ENCODE data around the gene SMARCAL1.
A peak's percentile ranks its signal among the peaks of the same experiment; 100 is the strongest.

SMARCAL1 gene

DNA sequence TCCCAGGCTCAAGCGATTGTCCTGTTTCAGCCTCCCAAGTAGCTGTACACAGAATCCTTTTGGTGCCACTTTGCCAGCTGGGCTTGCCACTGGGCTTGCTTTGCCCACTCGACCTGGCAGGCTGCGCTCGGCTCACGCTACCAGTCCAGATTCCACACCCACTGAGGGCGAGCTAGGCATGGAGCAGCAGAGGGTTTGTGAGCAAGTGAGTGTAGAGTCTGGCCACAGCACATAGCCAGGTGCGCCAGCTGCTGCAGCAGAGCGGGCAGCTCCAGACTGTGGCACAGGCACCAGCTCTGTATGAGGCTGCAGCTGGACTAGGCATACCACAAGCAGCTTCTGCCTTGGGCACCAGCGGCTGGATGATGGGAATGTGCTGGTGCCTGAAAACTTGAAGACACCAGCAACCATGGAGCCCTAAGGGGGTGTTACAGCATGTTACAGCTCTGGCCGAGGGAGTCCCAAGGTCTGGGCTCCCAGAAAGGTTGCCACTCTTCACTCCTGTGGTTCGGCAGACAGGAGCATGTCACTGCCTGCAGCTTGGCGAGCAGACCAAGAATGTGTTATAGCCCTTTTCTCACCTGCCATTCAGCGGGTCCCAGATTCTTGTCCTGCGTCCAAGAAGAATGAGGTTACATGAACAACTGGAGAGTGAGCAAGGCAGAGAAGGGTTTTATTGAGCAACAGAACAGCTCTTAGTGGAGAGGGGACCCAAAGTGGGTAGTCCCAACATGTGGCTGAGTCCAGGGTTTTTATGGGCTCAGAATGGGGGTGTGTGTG, 12.9 kb downstream of the SMARCAL1 start:
- DNase-seq (no peak), ATAC-seq (replicated peaks) (no peak)
- H3K4me3 Mint-ChIP-seq: no peak overlapping the region
- no peak overlapping the region for H3K27ac Mint-ChIP-seq
- peaks cover 60% of the 10 kb centered on the region for H3K36me3 Mint-ChIP-seq (ENCODE audit: insufficient read depth)
- no peaks in the 10 kb centered on the region for H3K27me3 Mint-ChIP-seq
- H3K9me3 Mint-ChIP-seq: no peaks in the 10 kb centered on the region
- H3K4me1 Mint-ChIP-seq (ENCODE audit: low read depth in 2 of 2): peaks cover 2% of the 10 kb centered on the region in 2 donors

DNA sequence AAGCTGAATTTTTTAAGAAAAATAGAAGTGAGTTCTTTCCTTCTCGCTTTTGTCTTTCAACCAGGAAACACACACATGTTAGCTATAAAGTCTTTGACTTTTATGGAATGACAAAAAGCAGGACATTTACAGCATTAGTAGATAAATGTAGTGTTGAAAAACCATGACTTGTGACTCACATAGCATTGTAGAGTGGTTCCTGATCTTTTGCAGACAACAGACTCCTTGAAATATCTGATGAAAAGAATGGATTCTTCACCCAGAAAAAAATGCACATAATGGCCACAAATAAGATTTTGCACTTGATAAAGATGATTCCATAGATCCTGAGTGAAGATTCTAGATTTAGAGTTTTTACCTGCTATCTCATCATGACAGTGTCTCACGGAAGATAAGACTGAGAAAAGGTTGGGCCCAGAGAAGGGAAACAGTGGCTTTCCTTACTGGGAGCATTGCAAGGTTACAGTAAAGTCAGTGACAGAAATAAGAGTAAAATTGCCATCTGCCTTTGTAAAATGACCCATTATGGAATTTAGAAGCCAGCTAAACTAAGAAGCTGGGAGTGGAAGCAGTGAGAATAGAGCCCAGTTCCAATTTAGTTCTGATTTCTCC, 14.0 kb downstream of the SMARCAL1 start:
- Mint-ChIP-seq H3K9me3 (no peaks in the 10 kb centered on the region), H3K4me3 (no peak overlapping the region), H3K36me3 (ENCODE audit: insufficient read depth) (peaks cover 54% of the 10 kb centered on the region), H3K27me3 (no peaks in the 10 kb centered on the region), H3K27ac (no peak overlapping the region), H3K4me1 (ENCODE audit: low read depth in 2 of 2) (no peaks in the 10 kb centered on the region)
- DNase-seq (no peak), ATAC-seq (replicated peaks) (no peak)

DNA sequence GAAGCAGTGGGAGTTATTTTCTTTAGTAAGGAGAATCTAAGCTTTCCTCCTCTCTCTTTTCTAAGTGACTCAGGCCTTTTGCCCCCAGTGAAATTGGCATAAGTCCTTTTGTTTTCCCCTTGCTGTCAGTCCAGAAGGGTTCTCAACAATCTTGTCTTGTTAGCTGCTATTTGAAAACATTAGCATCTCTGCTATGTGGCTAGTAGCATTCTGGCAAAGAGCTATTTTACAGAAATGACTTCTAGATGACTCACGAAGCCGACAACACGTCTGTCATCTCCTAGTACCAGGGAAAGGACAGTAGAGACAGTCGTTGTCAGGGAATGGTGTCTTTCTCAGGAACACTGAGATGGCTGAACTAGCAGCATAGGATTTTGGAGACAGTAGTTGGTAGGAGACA, 14.7 kb downstream of the SMARCAL1 start:
- H3K9me3 Mint-ChIP-seq: no peaks in the 10 kb centered on the region
- no peak for DNase-seq
- peaks cover 55% of the 10 kb centered on the region for H3K36me3 Mint-ChIP-seq (ENCODE audit: insufficient read depth)
- H3K4me1 Mint-ChIP-seq (ENCODE audit: low read depth in 2 of 2): no peaks in the 10 kb centered on the region
- no peak for ATAC-seq (replicated peaks)
- no peak overlapping the region for H3K4me3 Mint-ChIP-seq
- no peak overlapping the region for H3K27ac Mint-ChIP-seq
- no peaks in the 10 kb centered on the region for H3K27me3 Mint-ChIP-seq

DNA sequence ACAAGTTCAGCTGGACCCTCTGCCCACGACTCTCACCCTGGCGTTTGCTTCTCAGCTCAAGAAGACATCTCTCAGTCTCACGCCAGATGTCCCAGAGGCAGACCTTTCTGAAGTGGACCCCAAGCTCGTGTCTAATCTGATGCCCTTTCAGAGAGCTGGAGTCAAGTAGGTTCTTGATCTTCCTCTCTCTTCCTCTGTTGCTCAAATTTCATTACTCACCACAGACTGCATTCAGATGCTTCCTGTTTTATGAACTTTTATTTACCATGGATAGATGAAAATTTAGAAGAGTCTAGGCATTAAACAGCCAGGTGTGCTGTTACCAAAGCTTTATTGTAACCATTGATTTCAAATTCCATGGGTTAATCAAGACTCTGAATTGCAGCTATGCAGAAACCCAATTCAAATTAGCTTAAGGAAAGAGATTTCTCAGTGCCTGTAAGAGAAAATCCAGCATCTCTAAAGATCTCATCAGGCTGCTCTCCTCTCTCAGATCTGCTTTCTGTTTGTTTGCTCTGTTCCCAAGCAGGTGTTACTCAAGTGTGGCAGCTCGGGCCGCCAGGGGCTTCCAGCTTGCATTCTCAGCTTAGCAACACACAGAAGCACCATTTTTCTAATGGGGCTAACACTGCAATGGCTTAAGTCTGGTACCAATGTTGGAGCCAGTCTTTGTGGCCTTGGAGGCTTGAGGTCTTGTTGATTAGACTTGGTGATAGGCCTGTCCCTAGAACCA, 16.5 kb downstream of the SMARCAL1 start:
- Mint-ChIP-seq H3K4me1 (ENCODE audit: low read depth in 2 of 2) (no peaks in the 10 kb centered on the region), H3K4me3 (no peak overlapping the region), H3K27ac (no peak overlapping the region), H3K36me3 (ENCODE audit: insufficient read depth) (peaks cover 67% of the 10 kb centered on the region), H3K27me3 (no peaks in the 10 kb centered on the region), H3K9me3 (no peaks in the 10 kb centered on the region)
- ATAC-seq (replicated peaks) (no peak), DNase-seq (no peak)

DNA sequence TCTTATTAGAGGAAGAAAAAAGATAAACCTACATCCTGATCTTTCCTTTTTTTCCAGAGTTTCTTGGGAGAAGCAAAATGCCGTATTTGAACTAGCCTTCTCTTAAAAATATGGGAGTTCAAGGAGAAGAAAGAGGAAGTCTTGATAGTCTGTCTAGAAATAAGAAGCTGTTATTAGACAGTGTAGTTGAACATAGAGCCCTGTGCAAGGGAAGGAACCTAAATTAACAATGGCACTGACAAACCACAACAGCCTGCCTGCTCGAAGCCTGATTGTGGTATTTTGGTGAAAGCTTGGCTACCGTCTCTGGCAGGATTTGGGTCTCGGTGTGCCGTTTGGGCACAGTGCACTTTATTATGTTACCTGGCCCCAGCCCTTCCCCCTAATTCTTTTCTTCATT, 17.1 kb downstream of the SMARCAL1 start:
- ATAC-seq (replicated peaks): no peak
- H3K9me3 Mint-ChIP-seq: no peaks in the 10 kb centered on the region
- peaks cover 66% of the 10 kb centered on the region for H3K36me3 Mint-ChIP-seq (ENCODE audit: insufficient read depth)
- H3K4me3 Mint-ChIP-seq: no peak overlapping the region
- H3K27ac Mint-ChIP-seq: peak overlapping the region in 1 of 2 donors; percentile 7
- no peak for DNase-seq
- H3K27me3 Mint-ChIP-seq: no peaks in the 10 kb centered on the region
- H3K4me1 Mint-ChIP-seq (ENCODE audit: low read depth in 2 of 2): no peaks in the 10 kb centered on the region

DNA sequence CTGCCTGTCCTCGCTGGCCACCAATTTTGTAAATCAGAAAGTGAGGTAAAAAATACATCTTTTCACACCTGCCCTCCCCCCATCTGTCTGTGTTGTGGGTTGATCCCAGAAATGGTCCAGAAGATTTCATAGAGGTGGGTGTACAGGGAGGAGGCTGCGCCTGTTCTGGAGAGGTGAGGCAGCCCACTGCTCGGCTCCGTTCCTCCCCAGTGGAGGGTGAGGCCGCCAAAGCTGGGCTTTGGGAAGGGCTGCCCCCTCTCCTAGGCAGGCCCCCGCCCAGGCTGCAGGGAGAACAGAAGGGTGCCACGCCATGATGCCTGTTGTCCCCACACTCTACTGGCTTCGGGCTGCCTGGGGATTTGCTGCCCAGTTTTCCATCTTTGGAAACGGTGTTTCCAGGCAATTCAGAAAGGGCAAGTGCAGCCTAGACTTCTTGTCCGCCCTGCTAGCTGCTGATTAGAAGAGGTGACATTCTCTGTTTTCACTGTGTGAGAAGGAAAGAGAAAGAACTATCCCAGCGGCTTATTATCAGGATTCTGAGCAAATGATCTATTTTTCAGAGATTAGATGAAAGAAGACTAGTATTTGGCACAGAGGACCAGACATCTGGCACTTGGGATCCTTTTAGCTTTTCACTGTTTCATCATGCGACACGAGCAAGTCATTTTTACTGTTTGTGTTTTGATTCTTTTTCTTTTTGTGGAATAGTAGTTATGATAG, 18.7 kb downstream of the SMARCAL1 start:
- no peaks in the 10 kb centered on the region for H3K27me3 Mint-ChIP-seq
- ATAC-seq (replicated peaks): no peak
- H3K36me3 Mint-ChIP-seq (ENCODE audit: insufficient read depth): peaks cover 65% of the 10 kb centered on the region
- peak overlapping the region in 1 of 2 donors; percentile 46 for H3K27ac Mint-ChIP-seq
- DNase-seq: no peak
- H3K4me3 Mint-ChIP-seq: no peak overlapping the region
- no peaks in the 10 kb centered on the region for H3K9me3 Mint-ChIP-seq
- H3K4me1 Mint-ChIP-seq (ENCODE audit: low read depth in 2 of 2): no peaks in the 10 kb centered on the region

DNA sequence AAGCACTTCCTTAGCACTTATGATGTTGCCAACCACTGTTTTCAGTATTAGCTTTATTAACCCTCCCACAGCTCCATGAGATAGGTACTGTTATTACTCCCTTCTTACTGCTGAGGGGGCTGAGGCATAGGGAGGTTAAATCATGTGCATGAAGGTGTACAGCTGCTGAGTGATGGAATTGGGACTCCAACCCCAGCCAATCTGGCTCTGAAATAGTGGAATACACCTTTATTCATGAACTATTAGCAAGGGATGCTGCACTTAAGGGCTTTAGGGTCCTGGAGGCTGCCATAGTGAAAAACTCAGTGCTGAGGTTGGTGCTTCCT, 19.2 kb downstream of the SMARCAL1 start:
- ATAC-seq (replicated peaks) (no peak), DNase-seq (no peak)
- no peaks in the 10 kb centered on the region for H3K27me3 Mint-ChIP-seq
- peak overlapping the region in 1 of 2 donors; percentile 46 for H3K27ac Mint-ChIP-seq
- no peaks in the 10 kb centered on the region for H3K4me1 Mint-ChIP-seq (ENCODE audit: low read depth in 2 of 2)
- H3K36me3 Mint-ChIP-seq (ENCODE audit: insufficient read depth): peaks cover 70% of the 10 kb centered on the region
- no peak overlapping the region for H3K4me3 Mint-ChIP-seq
- no peaks in the 10 kb centered on the region for H3K9me3 Mint-ChIP-seq

DNA sequence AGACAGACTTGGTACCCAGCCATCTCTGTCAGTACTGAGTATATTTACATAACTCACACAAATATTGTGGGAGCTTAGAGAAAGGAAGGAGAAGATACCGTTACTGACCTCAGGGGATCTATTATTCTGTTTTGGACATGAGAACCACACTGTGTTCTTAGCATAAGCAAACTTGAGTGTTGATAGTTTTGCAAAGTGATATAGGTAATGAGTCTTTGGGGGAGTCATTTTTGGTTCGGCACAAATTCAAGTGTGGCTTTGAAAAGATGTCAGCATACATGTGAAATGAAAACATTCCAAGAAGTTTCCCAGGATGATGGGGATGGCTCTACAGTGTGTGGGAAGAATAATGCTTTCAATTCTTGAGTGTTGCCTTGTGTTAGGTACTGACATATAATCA, 24.1 kb downstream of the SMARCAL1 start:
- Mint-ChIP-seq H3K36me3 (ENCODE audit: insufficient read depth) (peaks cover 74% of the 10 kb centered on the region), H3K9me3 (no peaks in the 10 kb centered on the region), H3K4me1 (ENCODE audit: low read depth in 2 of 2) (no peaks in the 10 kb centered on the region), H3K27ac (no peak overlapping the region), H3K4me3 (no peak overlapping the region), H3K27me3 (no peaks in the 10 kb centered on the region)
- ATAC-seq (replicated peaks): no peak
- no peak for DNase-seq

DNA sequence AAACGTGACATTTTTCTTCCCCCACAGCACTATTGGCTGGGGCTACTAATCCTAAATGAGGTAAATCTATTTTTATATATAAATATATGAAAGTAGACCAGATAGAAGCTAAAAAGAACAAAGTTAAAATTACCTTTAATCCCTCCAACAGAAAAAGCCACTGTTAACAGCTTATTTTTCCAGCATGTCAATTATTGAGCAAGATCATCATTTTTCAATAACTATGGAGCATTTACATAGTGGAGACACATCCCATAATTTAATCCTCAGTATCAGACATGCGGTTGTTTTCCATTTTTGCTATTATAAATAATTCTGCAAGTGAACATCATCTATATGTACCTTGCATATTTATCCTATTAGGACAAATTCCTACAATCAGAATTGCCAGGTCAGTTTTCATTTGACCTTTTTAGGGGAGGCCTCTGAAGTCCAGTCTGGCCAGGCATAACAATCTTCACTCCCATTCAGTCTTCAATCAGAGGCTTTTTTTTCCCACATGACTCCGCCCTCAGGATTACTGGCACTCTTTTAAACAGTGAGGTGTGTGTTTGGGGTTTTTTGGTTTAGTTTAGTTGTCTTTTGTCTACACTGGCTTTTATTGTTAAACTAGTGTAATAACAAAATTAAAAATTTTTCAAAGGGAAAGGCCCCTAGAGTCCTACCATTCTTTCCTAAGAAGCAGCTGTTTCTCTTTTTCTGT, 29.2 kb downstream of the SMARCAL1 start:
- ATAC-seq (replicated peaks) (no peak), DNase-seq (no peak)
- H3K27me3 Mint-ChIP-seq: no peaks in the 10 kb centered on the region
- H3K27ac Mint-ChIP-seq: no peak overlapping the region
- H3K4me1 Mint-ChIP-seq (ENCODE audit: low read depth in 2 of 2): no peaks in the 10 kb centered on the region
- no peak overlapping the region for H3K4me3 Mint-ChIP-seq
- H3K9me3 Mint-ChIP-seq: no peaks in the 10 kb centered on the region
- H3K36me3 Mint-ChIP-seq (ENCODE audit: insufficient read depth): peaks cover 50% of the 10 kb centered on the region

DNA sequence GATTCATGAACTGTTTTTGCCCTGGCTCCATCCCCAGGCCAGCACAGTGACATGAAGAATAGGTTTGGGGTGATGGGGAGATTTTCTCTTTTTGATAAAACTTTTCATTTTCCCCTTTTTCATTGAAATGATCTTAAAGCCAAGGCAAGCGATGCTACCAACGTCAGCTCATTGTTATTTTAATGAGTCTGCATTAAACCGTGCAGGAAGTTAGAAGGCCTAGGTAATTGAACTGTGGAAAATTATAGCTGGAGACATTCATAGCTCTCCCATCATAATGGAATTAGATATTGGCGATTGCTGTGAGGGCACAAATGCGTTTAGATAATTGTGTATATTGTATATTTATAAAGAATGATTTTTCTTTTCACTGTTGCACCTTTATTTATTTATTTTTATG, 33.2 kb downstream of the SMARCAL1 start:
- Mint-ChIP-seq H3K27ac (peak overlapping the region in 1 of 2 donors; percentile 36), H3K4me3 (no peak overlapping the region), H3K4me1 (ENCODE audit: low read depth in 2 of 2) (no peaks in the 10 kb centered on the region), H3K36me3 (ENCODE audit: insufficient read depth) (peaks cover 61% of the 10 kb centered on the region), H3K27me3 (no peaks in the 10 kb centered on the region), H3K9me3 (peaks cover 0 to 2% of the 10 kb centered on the region in 2 donors)
- DNase-seq (no peak), ATAC-seq (replicated peaks) (no peak)

DNA sequence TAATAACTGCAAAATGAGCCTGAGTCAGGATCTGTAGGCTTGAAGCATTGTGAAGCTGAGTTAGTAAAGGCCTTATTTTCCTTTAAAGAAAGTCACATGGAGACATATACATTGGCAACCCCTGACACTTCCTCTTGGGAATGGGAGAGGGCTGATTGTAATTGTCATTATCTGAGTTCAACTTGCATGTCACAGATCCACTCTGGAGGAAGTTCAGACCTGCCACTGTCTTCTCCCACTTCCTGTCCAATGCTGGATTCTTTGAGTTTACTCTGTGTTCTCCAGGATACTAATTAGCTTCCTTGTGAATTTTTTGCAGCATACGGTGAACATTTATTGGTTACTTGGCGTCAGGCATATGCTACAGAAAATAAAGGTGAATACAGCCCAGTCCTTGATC, 34.1 kb downstream of the SMARCAL1 start:
- no peaks in the 10 kb centered on the region for H3K4me1 Mint-ChIP-seq (ENCODE audit: low read depth in 2 of 2)
- ATAC-seq (replicated peaks): no peak
- H3K9me3 Mint-ChIP-seq: peaks cover 0 to 2% of the 10 kb centered on the region in 2 donors
- no peaks in the 10 kb centered on the region for H3K27me3 Mint-ChIP-seq
- no peak overlapping the region for H3K4me3 Mint-ChIP-seq
- no peak for DNase-seq
- H3K27ac Mint-ChIP-seq: peak overlapping the region in 1 of 2 donors; percentile 36
- H3K36me3 Mint-ChIP-seq (ENCODE audit: insufficient read depth): peaks cover 62% of the 10 kb centered on the region

DNA sequence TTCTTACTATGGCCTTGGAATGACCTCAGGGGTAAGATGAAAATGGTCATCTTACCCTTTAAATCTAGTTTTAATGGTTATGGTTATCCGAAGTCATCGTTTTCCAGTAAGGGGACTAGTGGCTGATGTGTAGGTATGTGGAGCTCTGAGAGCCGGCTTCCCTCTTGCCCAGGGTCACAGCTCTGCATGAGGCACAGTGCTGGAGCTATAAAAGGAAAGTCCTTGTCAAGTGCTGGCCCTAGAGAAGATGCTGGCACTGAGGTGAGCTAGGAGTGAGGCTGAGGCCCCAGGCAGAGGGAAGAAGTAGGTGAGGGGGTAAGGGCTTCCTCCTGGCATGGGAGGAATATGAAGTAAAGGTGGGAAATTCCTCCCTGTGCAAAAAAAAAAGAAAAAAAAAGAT, 35.0 kb downstream of the SMARCAL1 start:
- H3K27ac Mint-ChIP-seq: no peak overlapping the region
- H3K27me3 Mint-ChIP-seq: no peaks in the 10 kb centered on the region
- ATAC-seq (replicated peaks) (no peak), DNase-seq (no peak)
- peaks cover 63% of the 10 kb centered on the region for H3K36me3 Mint-ChIP-seq (ENCODE audit: insufficient read depth)
- H3K4me3 Mint-ChIP-seq: no peak overlapping the region
- H3K4me1 Mint-ChIP-seq (ENCODE audit: low read depth in 2 of 2): no peaks in the 10 kb centered on the region
- peaks cover 0 to 2% of the 10 kb centered on the region in 2 donors for H3K9me3 Mint-ChIP-seq

DNA sequence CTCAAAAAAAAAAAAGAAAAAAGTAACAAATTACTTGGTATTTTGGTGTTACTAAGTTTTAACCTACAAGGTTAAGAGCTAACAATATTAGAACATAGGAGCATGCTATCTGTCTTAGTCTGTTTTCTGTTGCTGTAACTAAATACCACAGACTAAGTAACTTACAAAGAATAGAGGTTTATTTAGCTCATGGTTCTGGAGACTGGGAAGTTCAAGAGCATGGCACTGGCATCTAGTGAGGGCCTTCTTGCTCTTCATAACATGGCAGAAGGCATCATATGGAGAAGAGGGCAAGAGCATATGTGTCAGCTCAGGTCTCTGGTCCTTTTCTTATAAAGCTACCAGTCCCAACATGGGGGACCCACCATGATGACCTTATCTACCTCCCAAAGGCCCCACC, 36.5 kb downstream of the SMARCAL1 start:
- ATAC-seq (replicated peaks) (no peak), DNase-seq (no peak)
- Mint-ChIP-seq H3K4me1 (ENCODE audit: low read depth in 2 of 2) (no peaks in the 10 kb centered on the region), H3K36me3 (ENCODE audit: insufficient read depth) (peaks cover 62% of the 10 kb centered on the region), H3K27ac (no peak overlapping the region), H3K27me3 (no peaks in the 10 kb centered on the region), H3K9me3 (peaks cover 0 to 2% of the 10 kb centered on the region in 2 donors), H3K4me3 (no peak overlapping the region)

Data from effector memory CD8-positive, alpha-beta T cell (primary cell).